ENCODE results near the gene C5orf47.

The C5orf47 gene, protein sequence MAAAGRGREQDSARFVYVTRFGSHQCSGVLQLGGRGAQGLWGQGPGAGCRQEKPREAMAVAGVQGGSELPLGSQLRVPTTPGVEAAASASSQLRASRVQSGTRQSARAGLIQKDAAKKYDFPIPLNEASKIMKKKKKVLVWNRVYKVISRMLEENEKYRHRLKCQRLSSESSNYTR

DNA sequence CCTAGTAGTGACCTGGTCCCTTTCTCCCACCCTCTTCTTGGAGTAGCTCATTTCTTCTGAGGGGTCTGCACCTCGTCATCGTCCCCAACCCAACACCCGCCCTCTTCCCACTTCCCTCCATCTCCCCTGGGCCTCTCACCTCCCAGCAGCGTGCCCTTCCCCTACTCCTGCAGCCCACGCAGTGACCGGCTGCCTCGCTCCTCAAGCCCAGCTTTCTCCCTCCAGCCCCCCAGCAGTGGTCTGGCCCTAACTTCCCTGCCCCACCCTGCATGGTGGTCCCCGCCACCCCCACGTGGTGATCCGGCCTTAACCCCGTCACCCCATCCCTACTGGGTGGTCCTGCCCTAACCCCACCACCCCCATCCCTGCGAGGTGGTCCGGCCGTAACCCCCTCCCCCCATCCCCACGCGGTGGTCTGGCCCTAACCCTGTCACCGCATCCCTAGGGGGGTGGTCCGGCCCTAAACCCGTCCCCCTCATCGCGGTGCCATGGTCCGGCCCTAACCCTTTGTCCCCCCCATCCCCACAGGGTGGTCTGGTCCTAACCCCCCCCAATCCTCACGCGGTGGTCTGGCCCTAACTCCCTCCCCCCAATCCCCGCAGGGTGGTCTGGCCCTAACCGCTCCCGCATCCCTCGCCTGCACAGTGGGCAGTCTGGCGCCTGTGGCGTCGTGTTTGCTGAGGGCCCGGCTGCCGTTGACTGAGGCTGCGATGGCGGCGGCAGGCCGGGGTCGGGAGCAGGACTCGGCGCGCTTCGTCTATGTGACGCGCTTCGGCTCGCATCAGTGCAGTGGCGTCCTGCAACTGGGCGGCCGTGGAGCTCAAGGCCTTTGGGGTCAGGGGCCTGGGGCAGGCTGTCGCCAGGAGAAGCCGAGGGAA lies at the start of gene C5orf47:
Gene C5orf47, plus strand, starts transcription at position 617 of the 878 bp plus-strand sequence. Its CDS starts 94 bp downstream, at position 711.
- no peak for DNase-seq

- no peak for DNase-seq
Measured at GRCh38 chr5:173940269-173940668, 48.7 kb upstream of the C5orf47 start.

- DNase-seq: no peak
Measured at GRCh38 chr5:173941102-173941501, 47.9 kb upstream of the C5orf47 start.

DNA sequence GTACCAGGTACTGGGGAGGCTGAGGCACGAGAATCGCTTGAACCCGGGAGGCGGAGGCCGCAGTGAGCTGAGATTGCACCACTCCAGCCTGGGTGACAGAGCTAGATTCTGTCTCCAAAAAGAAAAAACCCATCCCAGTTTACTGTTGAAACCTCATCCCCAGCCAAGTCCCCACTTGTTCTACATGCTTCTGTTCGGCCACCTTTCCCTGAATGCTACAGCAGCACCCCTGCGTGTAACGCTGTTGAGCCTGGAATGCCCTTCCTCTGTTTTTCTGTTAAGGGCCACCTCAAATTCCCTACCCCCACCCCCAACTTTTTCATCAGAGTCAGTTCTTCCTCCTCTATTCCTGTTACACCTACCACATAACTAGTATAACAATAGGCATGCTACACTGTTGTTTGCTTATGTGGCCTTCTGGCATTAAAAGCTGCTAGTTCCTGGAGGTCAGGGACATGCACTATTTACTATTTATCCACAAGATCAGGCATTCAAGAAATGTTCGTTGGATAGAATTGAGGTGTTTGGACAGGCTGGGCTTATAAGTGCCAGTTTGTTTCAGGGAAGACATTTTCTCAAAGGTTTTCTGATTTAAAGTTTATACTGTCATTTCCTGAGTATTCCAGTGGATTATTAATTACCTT lies 47.1 kb upstream of the C5orf47 start:
- no peak for DNase-seq

- DNase-seq: no peak
Measured at GRCh38 chr5:173944511-173944910, 44.5 kb upstream of the C5orf47 start.

- no peak for DNase-seq
Measured at GRCh38 chr5:173945160-173945559, 43.8 kb upstream of the C5orf47 start.

- no peak for DNase-seq
Measured at GRCh38 chr5:173946323-173946722, 42.6 kb upstream of the C5orf47 start.

GRCh38 chr5:173950829-173951228 lies 38.1 kb upstream of the C5orf47 start:
- no peak for DNase-seq

DNA sequence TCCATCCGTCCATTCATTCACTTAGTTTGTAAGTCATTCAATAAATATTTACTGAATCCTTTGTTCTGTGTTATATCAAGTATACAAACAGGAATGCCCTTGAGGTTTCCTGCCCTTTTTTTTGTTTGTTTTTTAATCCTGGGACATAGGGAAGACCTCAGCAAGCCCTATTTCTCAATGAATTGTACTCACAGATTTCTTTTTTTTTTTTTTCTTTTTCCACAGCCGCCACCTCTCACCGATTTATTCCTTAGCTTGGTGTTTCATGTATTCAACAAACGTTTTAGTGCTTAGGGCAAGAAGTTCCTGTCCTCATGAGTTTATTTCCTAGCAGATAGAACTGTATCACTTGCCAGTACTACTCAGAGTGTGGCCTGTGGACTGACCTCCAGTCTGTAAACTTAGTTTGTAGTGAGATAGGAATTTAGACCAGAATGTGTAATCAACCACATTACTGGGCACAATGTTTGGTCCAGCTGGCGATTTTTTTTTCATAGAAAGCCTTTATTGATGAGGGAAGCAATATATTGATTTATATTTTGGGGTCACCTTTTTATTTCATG lies 35.4 kb upstream of the C5orf47 start:
- no peak for DNase-seq

DNA sequence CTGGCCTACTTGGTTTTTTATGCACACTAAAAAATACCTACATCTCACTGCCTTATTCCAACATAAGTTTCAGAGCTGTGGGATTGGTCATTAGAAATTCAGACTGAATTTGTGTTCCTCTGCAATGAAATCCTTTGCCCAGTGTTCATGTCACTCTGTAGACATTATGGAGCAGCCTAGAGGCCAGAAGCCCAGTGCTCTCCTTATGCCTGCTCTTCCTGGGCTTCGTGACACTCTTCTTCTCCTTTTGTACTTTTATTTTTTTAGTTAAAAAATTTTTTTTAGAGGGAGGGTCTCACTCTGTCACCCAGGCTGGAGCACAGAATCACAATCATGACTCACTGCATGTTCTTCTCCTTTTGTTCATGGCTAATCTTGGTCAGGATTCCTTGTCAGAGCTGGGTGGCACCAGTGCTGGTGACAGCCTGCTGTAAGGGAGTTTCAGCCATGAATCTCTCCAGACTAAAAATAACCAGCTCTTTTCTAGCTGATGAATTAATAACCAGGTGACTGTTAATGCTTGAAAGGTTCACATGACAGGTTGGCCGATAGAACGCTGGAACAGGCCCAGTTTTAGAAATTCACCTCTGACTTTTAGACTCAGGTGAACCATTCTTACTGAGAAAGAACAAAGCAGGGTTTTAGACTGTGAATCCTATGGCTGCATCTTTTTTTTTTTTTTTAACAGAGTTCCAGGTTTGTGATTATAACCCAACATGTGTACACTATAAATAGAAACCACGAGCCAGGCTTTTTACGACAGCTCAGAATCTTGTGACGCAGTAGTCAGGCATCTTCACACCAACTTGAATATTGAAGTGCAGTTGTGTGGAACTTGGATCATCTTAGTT lies 34.1 kb upstream of the C5orf47 start:
- DNase-seq: no peak

DNA sequence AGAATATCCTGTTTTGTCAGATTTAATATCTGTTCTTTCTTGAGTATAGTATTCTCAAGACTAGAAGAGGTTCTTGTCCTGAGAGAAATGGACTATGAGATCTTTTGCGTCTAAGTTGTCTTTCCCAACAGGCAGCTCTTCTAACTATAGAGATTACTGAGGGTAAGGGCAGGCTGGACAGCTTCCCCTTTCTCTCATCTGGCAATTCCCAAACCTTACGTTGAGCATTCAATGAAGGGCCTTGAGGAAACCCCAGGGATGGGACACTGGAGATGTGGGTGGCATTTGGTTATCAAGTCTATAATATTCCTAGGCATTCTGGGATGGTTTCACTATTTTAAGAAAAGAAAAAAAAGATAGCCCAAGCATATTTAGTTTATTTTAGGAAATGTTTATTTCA lies 28.0 kb upstream of the C5orf47 start:
- no peak for DNase-seq

GRCh38 chr5:173961418-173961817 lies 27.6 kb upstream of the C5orf47 start:
- no peak for DNase-seq

DNA sequence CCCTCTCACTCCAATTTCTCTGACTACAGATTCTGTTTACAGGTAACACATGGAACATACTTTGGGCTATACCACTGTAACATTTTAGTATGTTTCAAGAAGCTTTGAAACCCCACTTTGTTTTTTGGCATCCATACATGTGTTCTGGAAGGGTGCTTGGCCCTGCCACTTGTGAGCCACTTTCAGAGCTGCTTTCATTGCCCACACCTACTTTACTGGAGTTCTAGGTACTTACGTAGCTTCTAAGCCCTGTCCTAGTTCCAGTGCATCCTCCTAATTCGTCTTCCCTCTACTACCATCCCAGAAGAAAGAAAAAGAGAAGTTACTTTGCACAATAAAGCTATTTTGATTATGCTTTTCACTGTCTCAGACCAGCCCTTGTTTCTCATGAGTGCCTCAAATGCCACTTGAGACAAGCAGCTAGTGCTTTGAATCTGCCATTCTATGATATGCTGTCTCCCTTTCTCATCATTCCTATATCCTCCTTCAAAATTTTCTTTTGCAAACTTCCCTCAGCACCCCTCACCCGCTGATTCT lies 26.5 kb upstream of the C5orf47 start:
- no peak for DNase-seq

DNA sequence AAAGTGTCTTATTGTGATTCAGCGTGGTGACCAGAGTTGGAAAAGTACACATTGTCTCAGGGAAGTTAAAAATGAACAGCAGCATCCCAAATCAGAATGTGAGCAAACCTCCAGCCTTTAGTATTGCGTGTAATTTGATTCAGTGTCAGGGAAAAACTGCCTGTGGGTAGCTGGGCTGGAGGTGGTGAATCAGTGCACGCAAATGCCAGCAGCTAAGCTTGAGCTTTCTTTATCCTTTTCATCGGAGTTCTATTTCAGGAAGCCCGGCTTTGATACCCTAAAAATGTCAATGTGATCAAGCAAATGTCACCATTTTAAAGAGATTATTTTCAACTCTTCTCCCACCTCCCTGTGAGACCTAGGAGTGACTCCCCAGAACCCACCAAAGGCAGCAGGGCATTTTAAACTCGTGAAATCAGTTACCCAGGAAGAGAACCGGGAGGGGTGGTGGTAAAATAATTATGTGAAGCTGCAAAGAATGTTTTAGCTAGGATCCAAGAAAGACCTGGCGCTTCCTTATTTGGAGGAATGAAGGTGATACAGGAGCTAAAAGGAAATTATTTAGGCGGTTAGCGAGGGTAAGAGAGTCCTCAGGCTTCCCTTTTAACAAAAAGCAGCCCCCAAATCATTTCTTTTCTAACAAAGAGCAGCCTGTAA lies 25.7 kb upstream of the C5orf47 start:
- DNase-seq: no peak

GRCh38 chr5:173963867-173964441 lies 25.0 kb upstream of the C5orf47 start:
- peak; percentile 37 for DNase-seq

- no peak for DNase-seq
Measured at GRCh38 chr5:173964506-173964905, 24.5 kb upstream of the C5orf47 start.

- DNase-seq: no peak
Measured at GRCh38 chr5:173967241-173967640, 21.7 kb upstream of the C5orf47 start.

- no peak for DNase-seq
Measured at GRCh38 chr5:173968154-173968797, 20.7 kb upstream of the C5orf47 start.

GRCh38 chr5:173969167-173970049 lies 19.6 kb upstream of the C5orf47 start:
- DNase-seq: no peak
